IPS DF 6.9 (cell line): ENCODE results near the gene HMG20B.
A peak's percentile ranks its signal among the peaks of the same experiment; 100 is the strongest.

Source experiments
- DNase-seq: peaks from one replicate; pipeline ENCODE4 v3.0.0-alpha.2; 2013; ENCODE audit warnings: low read depth, low spot score
- H3K27ac ChIP-seq: one replicate; pipeline ENCODE4 v1.5.1; 2013; ENCODE audit warnings: low read length, control low read depth
- H3K27me3 ChIP-seq: 2 replicates; pipeline ENCODE4 v1.6.1; 2013; ENCODE audit warnings: mild to moderate bottlenecking, low read length; ENCODE audit not compliant: control insufficient read depth, insufficient read depth
- H3K36me3 ChIP-seq: 2 replicates; pipeline ENCODE4 v1.6.1; 2013; ENCODE audit warnings: low read length; ENCODE audit not compliant: control insufficient read depth, insufficient read depth
- H3K4me1 ChIP-seq: 2 replicates; pipeline ENCODE4 v1.6.1; 2013; ENCODE audit warnings: low read length; ENCODE audit not compliant: control insufficient read depth, insufficient read depth
- H3K4me3 ChIP-seq: 2 replicates; pipeline ENCODE4 v1.5.1; 2013; ENCODE audit warnings: mild to moderate bottlenecking, low read length
- H3K9me3 ChIP-seq: 2 replicates; pipeline ENCODE4 v1.6.1; 2013; ENCODE audit warnings: low read length, inconsistent platforms; ENCODE audit not compliant: control insufficient read depth, insufficient read depth
- WGBS: extraction: QIAGEN DNeasy Blood & Tissue Kit; methylation state at CpG from one replicate; pipeline ENCODE4 v1.1.7; 2013; ENCODE audit warnings: mixed read lengths, missing lambda C conversion rate; ENCODE audit not compliant: insufficient read length, insufficient coverage; 5-methylcytosine and 5-hydroxymethylcytosine counted together

Gene HMG20B

GRCh38 chr19:3623716-3624115, 51.0 kb downstream of the HMG20B start:
- no CpG with 5 or more reads among the region's 34 CpGs for WGBS
- no peaks in the 10 kb centered on the region for H3K4me1 ChIP-seq
- H3K36me3 ChIP-seq: peaks cover 6% of the 10 kb centered on the region
- H3K27me3 ChIP-seq: no peaks in the 10 kb centered on the region
- no peaks in the 10 kb centered on the region for H3K9me3 ChIP-seq
- H3K4me3 ChIP-seq: no peak overlapping the region
- no peak overlapping the region for H3K27ac ChIP-seq
- no peak for DNase-seq

GRCh38 chr19:3625996-3626472, 53.3 kb downstream of the HMG20B start:
- Histone ChIP-seq H3K36me3 (peaks cover 6% of the 10 kb centered on the region), H3K4me1 (no peaks in the 10 kb centered on the region), H3K27ac (no peak overlapping the region), H3K9me3 (no peaks in the 10 kb centered on the region), H3K4me3 (peak overlapping the region; percentile 89), H3K27me3 (no peaks in the 10 kb centered on the region)
- DNase-seq: no peak
- WGBS: no CpG with 5 or more reads among the region's 21 CpGs

DNA sequence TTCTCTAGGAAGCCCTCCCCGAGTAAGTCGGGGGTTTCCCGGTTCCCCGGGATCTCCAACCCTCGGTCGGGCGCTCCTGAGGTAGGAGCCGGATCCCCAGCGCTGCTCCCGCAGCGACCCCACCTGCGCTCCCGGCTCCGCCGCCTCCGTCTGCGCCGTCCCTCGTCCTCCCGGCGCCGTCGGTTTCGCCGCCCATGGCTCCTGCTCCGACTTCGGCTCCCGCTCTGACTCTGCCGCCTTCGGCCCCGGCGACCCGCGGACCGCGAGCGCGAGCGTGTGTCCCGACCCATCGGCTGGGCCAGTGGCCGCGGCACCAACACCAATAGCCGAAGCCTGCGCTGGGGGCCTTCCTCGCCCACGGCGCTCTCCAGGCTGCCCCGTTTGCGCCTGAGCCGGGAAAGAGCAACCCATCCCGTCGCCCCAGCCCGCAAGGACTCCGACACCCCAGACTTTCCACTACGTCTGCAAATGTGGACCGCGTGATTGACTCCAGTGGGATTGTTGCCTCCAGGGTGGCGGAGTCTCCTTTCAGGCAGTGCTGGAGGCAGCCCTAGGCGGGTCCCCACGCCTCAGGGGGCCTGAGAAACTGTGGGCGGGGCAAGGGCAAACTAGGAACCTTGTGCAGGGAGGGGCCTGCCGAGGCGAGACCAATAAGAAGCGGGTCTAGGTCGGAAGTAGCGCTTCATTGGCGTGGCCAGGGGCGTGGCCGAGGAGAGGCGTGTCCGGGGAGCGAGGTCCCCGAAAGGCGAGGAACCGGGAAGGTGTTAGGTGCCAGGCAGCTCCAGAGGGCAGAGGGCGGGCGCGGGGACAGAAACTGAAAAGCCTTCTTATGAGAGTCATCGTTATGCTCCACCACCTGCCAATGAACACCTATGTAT, 54.0 kb downstream of the HMG20B start, which contains the start of gene CACTIN:
Gene CACTIN, minus strand, starts transcription at position 318 of the 878 bp plus-strand sequence. Its CDS starts 28 bp downstream, at position 290.
- Histone ChIP-seq H3K27me3 (no peaks in the 10 kb centered on the region), H3K4me1 (no peaks in the 10 kb centered on the region), H3K9me3 (no peaks in the 10 kb centered on the region), H3K27ac (no peak within 1 kb of the TSS), H3K36me3 (peaks cover 6% of the 10 kb centered on the region), H3K4me3 (peak within 1 kb of the TSS; percentile 89)
- WGBS: no CpG with 5 or more reads among the region's 80 CpGs
- DNase-seq: peak; percentile 94

DNA sequence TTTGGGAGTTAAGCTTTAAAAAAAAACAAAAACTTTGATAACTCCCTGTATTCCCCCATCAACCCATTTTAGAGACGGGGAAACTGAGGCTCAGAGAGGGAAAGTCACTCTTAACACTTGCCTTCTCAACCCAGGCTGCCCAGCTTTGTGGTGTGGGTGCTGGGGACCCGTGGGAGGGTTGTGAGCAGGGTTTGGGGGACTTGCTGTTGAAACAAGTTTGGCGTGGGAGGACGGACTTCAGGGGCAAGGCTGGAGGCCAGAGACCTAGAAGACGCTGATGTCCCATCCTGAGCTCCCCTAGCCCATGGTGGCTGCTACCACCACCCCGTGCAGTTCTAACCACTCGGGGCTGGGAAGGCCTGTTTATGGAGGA, 54.6 kb downstream of the HMG20B start:
- DNase-seq: no peak
- Histone ChIP-seq H3K36me3 (peaks cover 6% of the 10 kb centered on the region), H3K4me3 (no peak overlapping the region), H3K27ac (no peak overlapping the region), H3K27me3 (no peaks in the 10 kb centered on the region), H3K4me1 (no peaks in the 10 kb centered on the region), H3K9me3 (no peaks in the 10 kb centered on the region)
- WGBS: no CpG with 5 or more reads among the region's 7 CpGs
